ENCODE results near the gene RPL27A.

DNA sequence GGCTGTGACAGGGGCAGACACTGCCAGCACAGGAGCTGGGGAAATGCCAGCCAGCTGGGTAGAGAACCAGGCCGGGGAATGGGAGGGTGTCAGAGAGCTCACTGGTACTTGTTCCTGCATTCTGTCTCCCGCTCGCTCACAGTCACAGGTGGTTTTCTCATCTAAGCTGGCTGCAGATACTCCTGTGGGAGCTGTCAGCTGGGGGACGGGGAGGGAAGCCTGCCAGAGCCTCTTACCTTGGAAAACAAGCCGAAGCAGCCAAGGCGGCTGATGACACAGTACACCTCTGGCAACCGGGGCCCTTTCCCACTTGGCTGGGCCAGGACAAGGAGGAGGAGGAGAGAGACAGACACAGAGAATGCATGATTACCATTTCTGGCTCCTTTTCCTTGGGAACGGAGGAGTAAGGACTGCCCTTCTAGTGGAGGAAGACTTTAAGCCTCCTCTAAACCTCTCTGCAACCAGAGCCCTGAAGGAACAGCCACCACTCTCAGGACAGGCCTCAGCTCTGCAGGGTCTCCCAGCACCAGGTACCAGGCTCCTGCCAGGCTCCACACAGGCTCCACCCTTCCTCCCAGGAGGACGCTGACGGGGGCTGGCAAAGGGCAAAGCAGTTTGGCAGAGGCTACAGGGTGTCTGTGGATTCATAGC lies 25.1 kb downstream of the RPL27A start:
- TF ChIP-seq, protein P1, sequence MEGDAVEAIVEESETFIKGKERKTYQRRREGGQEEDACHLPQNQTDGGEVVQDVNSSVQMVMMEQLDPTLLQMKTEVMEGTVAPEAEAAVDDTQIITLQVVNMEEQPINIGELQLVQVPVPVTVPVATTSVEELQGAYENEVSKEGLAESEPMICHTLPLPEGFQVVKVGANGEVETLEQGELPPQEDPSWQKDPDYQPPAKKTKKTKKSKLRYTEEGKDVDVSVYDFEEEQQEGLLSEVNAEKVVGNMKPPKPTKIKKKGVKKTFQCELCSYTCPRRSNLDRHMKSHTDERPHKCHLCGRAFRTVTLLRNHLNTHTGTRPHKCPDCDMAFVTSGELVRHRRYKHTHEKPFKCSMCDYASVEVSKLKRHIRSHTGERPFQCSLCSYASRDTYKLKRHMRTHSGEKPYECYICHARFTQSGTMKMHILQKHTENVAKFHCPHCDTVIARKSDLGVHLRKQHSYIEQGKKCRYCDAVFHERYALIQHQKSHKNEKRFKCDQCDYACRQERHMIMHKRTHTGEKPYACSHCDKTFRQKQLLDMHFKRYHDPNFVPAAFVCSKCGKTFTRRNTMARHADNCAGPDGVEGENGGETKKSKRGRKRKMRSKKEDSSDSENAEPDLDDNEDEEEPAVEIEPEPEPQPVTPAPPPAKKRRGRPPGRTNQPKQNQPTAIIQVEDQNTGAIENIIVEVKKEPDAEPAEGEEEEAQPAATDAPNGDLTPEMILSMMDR (IDR thresholded peaks at IDR 0.05) = no peak
- no peak for TF ChIP-seq ZFX (IDR thresholded peaks at IDR 0.05; ENCODE audit: borderline replicate concordance)

All from 22Rv1 (cell line).